ENCODE results near the gene VASH1. TPM values are rescaled to one million over a fixed set of nuclear protein-coding genes. Genes with fewer than 3 reads are reported as not detected.

The VASH1 gene
- total and polyA plus RNA-seq, 2 of the 13 experiments (the other 11 are each of a cell fraction or from before 2014, with no cell fraction given) = 0.11 to 0.24 TPM

GRCh38 chr14:76812422-76813383, 51.4 kb downstream of the VASH1 start, which contains the start of gene ANGEL1 (continued):
- no peak for TF ChIP-seq ZNF781 (CRISPR knock-in tag; IDR thresholded peaks at IDR 0.05; ENCODE audit: borderline replicate concordance, not compliant biosample characterization)
- TF ChIP-seq KMT2B (CRISPR knock-in tag; IDR thresholded peaks at IDR 0.05) = peak; percentile 60; the same call in 1 of the 2 replicates
- peak; percentile 66; the same call in 1 of the 2 replicates for TF ChIP-seq ZNF770 (CRISPR knock-in tag; IDR thresholded peaks at IDR 0.05)
- TF ChIP-seq ATF5 (CRISPR knock-in tag; IDR thresholded peaks at IDR 0.05; ENCODE audit: low read depth) = no peak; the same call in 1 of the 2 replicates
- TF ChIP-seq ZNF451 (CRISPR knock-in tag; IDR thresholded peaks at IDR 0.05) = peak; percentile 64; the same call in 1 of the 2 replicates
- no peak for TF ChIP-seq ZBTB7A (CRISPR knock-in tag; IDR thresholded peaks at IDR 0.05)
- no peak for TF ChIP-seq ELK4 (CRISPR knock-in tag; IDR thresholded peaks at IDR 0.05; ENCODE audit: borderline replicate concordance)
- TF ChIP-seq ZNF350 (CRISPR knock-in tag; IDR thresholded peaks at IDR 0.05; ENCODE audit: borderline replicate concordance, low read depth) = 0 out of 2 replicates have a peak, but pooled peaks have one; percentile 26
- no peak for TF ChIP-seq NR2F6 (IDR thresholded peaks at IDR 0.05)
- peak; percentile 54; the same call in 1 of the 2 replicates for TF ChIP-seq NR2F6 (CRISPR knock-in tag; IDR thresholded peaks at IDR 0.05)
- TF ChIP-seq ETV5 (CRISPR knock-in tag; IDR thresholded peaks at IDR 0.05; ENCODE audit: borderline replicate concordance) = peak; percentile 74
- 0 out of 2 replicates have a peak, but pooled peaks have one; percentile 42 for TF ChIP-seq ZNF333 (CRISPR knock-in tag; IDR thresholded peaks at IDR 0.05; ENCODE audit: borderline replicate concordance)
- peak; percentile 84 for TF ChIP-seq GATAD1 (CRISPR knock-in tag; IDR thresholded peaks at IDR 0.05)
- no peak for TF ChIP-seq HNRNPL (IDR thresholded peaks at IDR 0.05; ENCODE audit: low read depth, low read length)
- TF ChIP-seq KLF15 (CRISPR knock-in tag; IDR thresholded peaks at IDR 0.05; ENCODE audit: borderline replicate concordance) = no peak
- no peak for TF ChIP-seq ZNF256 (CRISPR knock-in tag; conservative IDR thresholded peaks at IDR 0.05)
- TF ChIP-seq MIER3 (CRISPR knock-in tag; IDR thresholded peaks at IDR 0.05; ENCODE audit: borderline replicate concordance) = peak; percentile 72; the same call in 1 of the 2 replicates
- 0 out of 2 replicates have a peak, but pooled peaks have one; percentile 72 for TF ChIP-seq TARDBP (CRISPR knock-in tag; IDR thresholded peaks at IDR 0.05)
- TF ChIP-seq ZNF292 (CRISPR knock-in tag; IDR thresholded peaks at IDR 0.05; ENCODE audit: borderline replicate concordance, low read depth) = no peak
- peak; percentile 62; the same call in 1 of the 2 replicates for TF ChIP-seq ZBTB33 (CRISPR knock-in tag; IDR thresholded peaks at IDR 0.05)
- TF ChIP-seq ZNF670 (CRISPR knock-in tag; IDR thresholded peaks at IDR 0.05; ENCODE audit: borderline replicate concordance) = no peak
- peak; percentile 39; the same call in 1 of the 2 replicates for TF ChIP-seq GFI1 (CRISPR knock-in tag; IDR thresholded peaks at IDR 0.05; ENCODE audit: borderline replicate concordance)
